GM18519 (cell line): ENCODE results near the gene ANKRD61.
A peak's percentile ranks its signal among the peaks of the same experiment; 100 is the strongest.
"Not testable (repeated sequence)": the region's sequence is repeated elsewhere in the genome, so short reads cannot be mapped to it uniquely, and the experiment has no call there.

Source experiments
- ATAC-seq: cut with Tn5 transposase; IDR thresholded peaks from one replicate; pipeline ENCODE4 v1.9.1; 2021; ENCODE audit warnings: mild to moderate bottlenecking, moderate library complexity; ENCODE audit not compliant: unreplicated experiment, low FRiP score

ANKRD61 gene

GRCh38 chr7:6030988-6031387 lies at the start of gene ANKRD61:
Gene ANKRD61, plus strand, starts transcription at chr7:6031376. Its CDS starts 0 bp downstream, at chr7:6031376.
- ATAC-seq, result no peak

GRCh38 chr7:5987061-5987460 lies 44.1 kb upstream of the ANKRD61 start:
- not testable (repeated sequence) for ATAC-seq

GRCh38 chr7:5997210-5997808 lies 33.9 kb upstream of the ANKRD61 start:
- ATAC-seq, result no peak

- ATAC-seq, result no peak
Observed at GRCh38 chr7:6007386-6007785, 23.8 kb upstream of the ANKRD61 start.

- ATAC-seq, result not testable (repeated sequence)
Observed at GRCh38 chr7:6007835-6008590, 23.2 kb upstream of the ANKRD61 start.

GRCh38 chr7:6008668-6009611 lies 22.2 kb upstream of the ANKRD61 start, which contains the start of the genes AIMP2 and PMS2:
Gene AIMP2, plus strand, starts transcription at chr7:6009272. Its CDS starts 92 bp downstream, at chr7:6009364.
Gene PMS2, minus strand, starts transcription at chr7:6009049. Its CDS starts 30 bp downstream, at chr7:6009019.
- ATAC-seq, result peak; percentile 78

GRCh38 chr7:6010370-6010769 lies 20.8 kb upstream of the ANKRD61 start:
- ATAC-seq, result not testable (repeated sequence)

- no peak for ATAC-seq
Observed at GRCh38 chr7:6011541-6011940, 19.6 kb upstream of the ANKRD61 start.

- no peak for ATAC-seq
Observed at GRCh38 chr7:6012355-6013104, 18.6 kb upstream of the ANKRD61 start.

GRCh38 chr7:6015917-6016652 lies 15.1 kb upstream of the ANKRD61 start:
- no peak for ATAC-seq

- no peak for ATAC-seq
Observed at GRCh38 chr7:6016653-6016966, 14.6 kb upstream of the ANKRD61 start.

GRCh38 chr7:6020371-6021286 lies 10.5 kb upstream of the ANKRD61 start:
- no peak for ATAC-seq

GRCh38 chr7:6022707-6023106 lies 8.5 kb upstream of the ANKRD61 start:
- ATAC-seq, result no peak

GRCh38 chr7:6023974-6024435 lies 7.2 kb upstream of the ANKRD61 start:
- ATAC-seq, result no peak

GRCh38 chr7:6026011-6026819 lies 5.0 kb upstream of the ANKRD61 start:
- ATAC-seq, result peak; percentile 51

- no peak for ATAC-seq
Observed at GRCh38 chr7:6026820-6027311, 4.3 kb upstream of the ANKRD61 start.

- ATAC-seq, result no peak
Observed at GRCh38 chr7:6027806-6028365, 3.3 kb upstream of the ANKRD61 start.
